SH-SY5Y (cell line): ENCODE data around the gene SIM2.

Experiments
- GATA2 ChIP-seq: IDR thresholded peaks from 2 replicates; pipeline ENCODE4 v1.6.1; 2011; ENCODE audit warnings: mild to moderate bottlenecking, low read depth, low read length
- GATA3 ChIP-seq: IDR thresholded peaks from 2 replicates; pipeline ENCODE4 v1.6.1; 2011; ENCODE audit warnings: low read depth, mild to moderate bottlenecking, low read length, moderate library complexity

- no peak for TF ChIP-seq GATA3
- no peak for TF ChIP-seq GATA2
Observed at GRCh38 chr21:36747815-36748383, 49.0 kb downstream of the SIM2 start.
